K562 (cell line): ENCODE data around the gene PRKAR2B.

Experiments
- ARHGAP35 ChIP-seq: fragments of 450-650 bp; IDR thresholded peaks from 2 replicates; pipeline ENCODE4 v1.6.1; 2018; ENCODE audit not compliant: partially characterized antibody
- BACH1 ChIP-seq: fragments of 200-800 bp; sonication (Bioruptor generic); IDR thresholded peaks from 2 replicates; pipeline ENCODE4 v1.6.1; 2016; ENCODE audit warnings: missing genetic modification characterization, missing compliant biosample characterization
- CBX2 ChIP-seq: fragments of 200-600 bp; sonication (generic); IDR thresholded peaks from one replicate; pipeline ENCODE4 v1.6.1; 2012; ENCODE audit warnings: mild to moderate bottlenecking, low read length, inconsistent platforms; ENCODE audit not compliant: insufficient read depth, poor library complexity, severe bottlenecking
- CTCF ChIP-seq, 3 experiments: IDR thresholded peaks in 2 of 3; conservative IDR thresholded peaks in 1 of 3; 2 replicates each; pipeline ENCODE4 v1.5.1; 2011 to 2012; ENCODE audit warnings: low read length in 3 of 3, mild to moderate bottlenecking in 3 of 3, control low read depth in 2 of 3, improper control_type of control experiment in 1 of 3, inconsistent platforms in 1 of 3, low read depth in 1 of 3, mixed read lengths in 1 of 3, moderate library complexity in 1 of 3; ENCODE audit not compliant: insufficient read depth in 2 of 3
- EHMT2 ChIP-seq: fragments of 450-650 bp; IDR thresholded peaks from 2 replicates; pipeline ENCODE4 v1.6.1; 2018; ENCODE audit warnings: antibody characterized with exemption
- KDM4B ChIP-seq, 2 experiments: fragments of 450-650 bp in 1 of 2; sonication (generic) in 1 of 2; IDR thresholded peaks; 2 replicates each; pipeline ENCODE4 v1.6.1; 2016 to 2017; ENCODE audit warnings: borderline replicate concordance in 2 of 2, antibody characterized with exemption in 1 of 2, low read depth in 1 of 2, mild to moderate bottlenecking in 1 of 2
- LARP7 ChIP-seq: fragments of 450-650 bp; IDR thresholded peaks from 2 replicates; pipeline ENCODE4 v1.6.1; 2016
- POLR2AphosphoS5 ChIP-seq: IDR thresholded peaks from 2 replicates; pipeline ENCODE4 v1.6.1; 2011; ENCODE audit warnings: mild to moderate bottlenecking, low read depth, low read length, moderate library complexity; ENCODE audit not compliant: control insufficient read depth, insufficient read depth
- SMAD1 ChIP-seq: fragments of 150-350 bp; IDR thresholded peaks from 2 replicates; pipeline ENCODE4 v1.6.1; 2014; ENCODE audit warnings: low read length, low read depth; ENCODE audit not compliant: partially characterized antibody
- SMARCA5 ChIP-seq: fragments of 450-650 bp; IDR thresholded peaks from 2 replicates; pipeline ENCODE4 v1.6.1; 2016
- TAF1 ChIP-seq: IDR thresholded peaks from 2 replicates; pipeline ENCODE4 v1.6.1; 2011; ENCODE audit warnings: mild to moderate bottlenecking, low read length, moderate library complexity; ENCODE audit not compliant: insufficient read depth, control insufficient read depth, severe bottlenecking; ENCODE audit errors: extremely low read depth
- ZBTB8A ChIP-seq: fragments of 450-650 bp; IDR thresholded peaks from 2 replicates; pipeline ENCODE4 v1.6.1; 2018; ENCODE audit warnings: mild to moderate bottlenecking, moderate library complexity; ENCODE audit not compliant: partially characterized antibody
- ZNF639 ChIP-seq, 2 experiments: fragments of 200-800 bp in 1 of 2; sonication (Bioruptor generic) in 1 of 2; sonication (generic) in 1 of 2; formaldehyde crosslinking in 1 of 2; IDR thresholded peaks in 1 of 2; conservative IDR thresholded peaks in 1 of 2; 2 replicates each; pipeline versions ENCODE4 v1.5.0 to v1.6.1; 2016 to 2020; ENCODE audit warnings: missing compliant biosample characterization in 1 of 2, missing genetic modification characterization in 1 of 2, missing genetic modification reagents in 1 of 2
- TF ChIP-seq, protein P1 (sequence below): fragments of 250-450 bp; sonication (Bioruptor Pico); IDR thresholded peaks from 2 replicates; pipeline ENCODE4 v1.8.0; 2021; ENCODE audit warnings: moderate library complexity, mild to moderate bottlenecking, inconsistent platforms

DNA sequence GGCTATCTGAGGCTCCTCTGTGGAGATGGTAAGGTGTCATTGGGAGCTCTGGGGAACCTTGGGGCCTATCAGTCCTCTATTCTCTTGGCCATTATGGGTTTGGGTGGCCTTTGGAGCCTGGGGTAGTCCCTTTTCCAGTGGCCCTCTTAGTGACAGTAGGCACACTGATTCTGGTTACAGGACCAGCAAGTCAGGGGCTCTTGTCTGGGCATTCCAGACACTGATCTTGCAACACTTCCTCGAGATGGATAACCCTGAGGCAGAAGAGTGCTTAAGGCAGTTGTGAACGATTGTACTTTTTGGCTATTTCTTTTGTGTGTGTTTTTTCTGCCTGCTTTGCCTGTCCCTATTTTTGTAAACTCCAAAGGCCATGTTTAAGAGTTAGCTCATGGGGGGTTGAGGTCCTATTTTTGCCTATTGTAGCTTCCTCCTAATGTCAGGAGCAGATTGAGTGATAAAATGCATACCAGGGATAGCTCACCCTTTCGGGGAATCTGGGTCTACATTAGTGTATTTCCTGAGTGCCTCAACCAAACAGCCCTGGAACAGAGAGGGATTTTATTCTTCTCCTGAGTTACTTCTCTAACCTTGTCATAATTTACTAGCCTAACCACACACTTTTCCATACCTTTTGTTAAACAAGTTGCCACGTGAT is 61.2 kb downstream of the PRKAR2B start:
- TF ChIP-seq, protein P1, sequence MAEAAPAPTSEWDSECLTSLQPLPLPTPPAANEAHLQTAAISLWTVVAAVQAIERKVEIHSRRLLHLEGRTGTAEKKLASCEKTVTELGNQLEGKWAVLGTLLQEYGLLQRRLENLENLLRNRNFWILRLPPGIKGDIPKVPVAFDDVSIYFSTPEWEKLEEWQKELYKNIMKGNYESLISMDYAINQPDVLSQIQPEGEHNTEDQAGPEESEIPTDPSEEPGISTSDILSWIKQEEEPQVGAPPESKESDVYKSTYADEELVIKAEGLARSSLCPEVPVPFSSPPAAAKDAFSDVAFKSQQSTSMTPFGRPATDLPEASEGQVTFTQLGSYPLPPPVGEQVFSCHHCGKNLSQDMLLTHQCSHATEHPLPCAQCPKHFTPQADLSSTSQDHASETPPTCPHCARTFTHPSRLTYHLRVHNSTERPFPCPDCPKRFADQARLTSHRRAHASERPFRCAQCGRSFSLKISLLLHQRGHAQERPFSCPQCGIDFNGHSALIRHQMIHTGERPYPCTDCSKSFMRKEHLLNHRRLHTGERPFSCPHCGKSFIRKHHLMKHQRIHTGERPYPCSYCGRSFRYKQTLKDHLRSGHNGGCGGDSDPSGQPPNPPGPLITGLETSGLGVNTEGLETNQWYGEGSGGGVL (CRISPR knock-in tag), result no peak
- no peak for TF ChIP-seq LARP7
- TF ChIP-seq CTCF (IDR thresholded peaks at IDR 0.05 in 2 of 3, conservative IDR thresholded peaks at IDR 0.05 in 1 of 3; ENCODE audit: insufficient read depth in 2 of 3, low read depth in 1 of 3, low read length in 3 of 3), result no peak
- TF ChIP-seq SMARCA5, result no peak
- TF ChIP-seq TAF1, result no peak
- TF ChIP-seq BACH1 (tag), result no peak
- no peak for TF ChIP-seq KDM4B (IDR thresholded peaks at IDR 0.05; ENCODE audit: borderline replicate concordance in 2 of 2, low read depth in 1 of 2)
- no peak for TF ChIP-seq CBX2
- no peak for TF ChIP-seq SMAD1
- no peak for TF ChIP-seq ZBTB8A
- no peak for TF ChIP-seq POLR2AphosphoS5
- TF ChIP-seq ZNF639 (CRISPR knock-in tag; conservative IDR thresholded peaks at IDR 0.05 in 1 of 2, IDR thresholded peaks at IDR 0.05 in 1 of 2), result no peak
- no peak for TF ChIP-seq EHMT2
- no peak for TF ChIP-seq ARHGAP35
